Measurements from ENCODE around the gene PEX11B.
A peak's percentile ranks its signal among the peaks of the same experiment; 100 is the strongest.

Gene PEX11B

GRCh38 chr1:145959333-145959732 lies 40.8 kb upstream of the PEX11B start:
- TF ChIP-seq CTCF (IDR thresholded peaks at IDR 0.05; ENCODE audit: control extremely low read depth, extremely low read depth, low read depth, missing control alignments), result no peak
- CTCF ChIA-PET, result interaction anchor here (1.4 to 4.1 kb wide), 4 partner anchors 19 to 76 kb away, joined by 3 to 32 read pairs (median 12); partner anchors contain the start of gene RBM8A

GRCh38 chr1:145958734-145959133 lies 40.2 kb upstream of the PEX11B start:
- DNase-seq (ENCODE audit: extremely low spot score), result no peak
- ChIA-PET CTCF (interaction anchor here (1.4 to 4.1 kb wide), 9 partner anchors 9 to 75 kb away, joined by 3 to 32 read pairs (median 6); partner anchors contain the start of gene RBM8A), POLR2A (interaction anchor here (1.0 to 2.2 kb wide), 4 partner anchors 17 to 32 kb away, joined by 3 to 9 read pairs (median 4); no protein-coding TSS in a partner anchor)
- TF ChIP-seq CTCF (IDR thresholded peaks at IDR 0.05; ENCODE audit: control extremely low read depth, extremely low read depth, low read depth, missing control alignments), result no peak

More at GRCh38 chr1:145959333-145959732, 40.8 kb upstream of the PEX11B start:
- DNase-seq (ENCODE audit: extremely low spot score), result no peak
- POLR2A ChIA-PET, result interaction anchor here (0.5 kb wide), 1 partner anchor 21 kb away, joined by 3 read pairs; no protein-coding TSS in a partner anchor

GRCh38 chr1:145957443-145958319 lies 39.2 kb upstream of the PEX11B start, which contains the start of gene LIX1L:
TSS of gene LIX1L (minus strand) at chr1:145958017. CDS start at chr1:145957927, 90 bp downstream.
- peak; percentile 95 for DNase-seq (ENCODE audit: extremely low spot score)
- ChIA-PET CTCF (interaction anchor here (1.0 to 4.1 kb wide), 13 partner anchors 8 to 115 kb away, joined by 3 to 32 read pairs (median 6); partner anchors contain the start of genes NUDT17 and RBM8A), POLR2A (interaction anchor here (0.6 to 2.2 kb wide), 9 partner anchors 16 to 99 kb away, joined by 3 to 9 read pairs (median 4); partner anchors contain the start of genes PIAS3 and RBM8A)
- TF ChIP-seq CTCF (IDR thresholded peaks at IDR 0.05; ENCODE audit: control extremely low read depth, extremely low read depth, low read depth, missing control alignments), result no peak

- ChIA-PET POLR2A (interaction anchor here (1.4 to 2.2 kb wide), 3 partner anchors 23 to 98 kb away, joined by 4 to 9 read pairs (median 8); partner anchors contain the start of genes PIAS3 and RBM8A), CTCF (interaction anchor here (1.2 to 4.1 kb wide), 9 partner anchors 10 to 114 kb away, joined by 3 to 32 read pairs (median 6); partner anchors contain the start of gene RBM8A)
- no peak for DNase-seq (ENCODE audit: extremely low spot score)
- no peak for TF ChIP-seq CTCF (IDR thresholded peaks at IDR 0.05; ENCODE audit: control extremely low read depth, extremely low read depth, low read depth, missing control alignments)
These were observed 38.4 kb upstream of the PEX11B start for GRCh38 chr1:145956781-145957442.

- ChIA-PET CTCF (interaction anchor here (1.9 to 4.1 kb wide), 2 partner anchors 10 to 22 kb away, joined by 6 to 32 read pairs; no protein-coding TSS in a partner anchor), POLR2A (no interaction called here)
- no peak for TF ChIP-seq CTCF (IDR thresholded peaks at IDR 0.05; ENCODE audit: control extremely low read depth, extremely low read depth, low read depth, missing control alignments)
- DNase-seq (ENCODE audit: extremely low spot score), result no peak
These were observed 37.8 kb upstream of the PEX11B start for GRCh38 chr1:145956361-145956760.

- TF ChIP-seq CTCF (IDR thresholded peaks at IDR 0.05; ENCODE audit: control extremely low read depth, extremely low read depth, low read depth, missing control alignments), result no peak
- ChIA-PET CTCF (interaction anchor here (0.8 to 3.3 kb wide), 4 partner anchors 9 to 64 kb away, joined by 3 to 9 read pairs (median 6); partner anchors contain the start of genes ANKRD34A and POLR3GL), POLR2A (no interaction called here)
- no peak for DNase-seq (ENCODE audit: extremely low spot score)
These were observed 36.9 kb upstream of the PEX11B start for GRCh38 chr1:145955436-145955835.
